MCF 10A (cell line): ENCODE results near the gene DAGLA. TPM values are rescaled to one million over a fixed set of nuclear protein-coding genes. Genes with fewer than 3 reads are reported as not detected.

ENCODE experiments used
- BruUV-seq: library from RNA; stranded (reverse); fragments of 400-500 nt; replicated peaks from 2 replicates; lab custom pipeline; 2021; lab: Mats Ljungman, UMichigan
- CTCF ChIA-PET: fragments of 300-600 bp; sonication (Branson Sonifier 250); formaldehyde crosslinking; extraction: SDS; loops from one replicate; lab custom pipeline; 2021; ENCODE audit warnings: antibody characterized with exemption, inconsistent platforms; lab: Yijun Ruan, JAX
- POLR2A ChIA-PET: fragments of 300-600, 350-650 bp; sonication (Branson Sonifier 250); formaldehyde crosslinking; extraction: SDS; loops from one replicate; lab custom pipeline; 2020; ENCODE audit warnings: antibody characterized with exemption, inconsistent platforms; lab: Yijun Ruan, JAX
- DNase-seq: peaks from one replicate; pipeline ENCODE4 v3.0.0-alpha.2; 2018; ENCODE audit not compliant: unreplicated experiment
- H3K27ac Mint-ChIP-seq: one replicate; pipeline ENCODE4 v1.8.0; 2022; ENCODE audit warnings: mild to moderate bottlenecking, low read depth, mixed read lengths; ENCODE audit not compliant: unreplicated experiment
- H3K27me3 Mint-ChIP-seq: one replicate; pipeline ENCODE4 v1.8.0; 2022; ENCODE audit warnings: mixed read lengths; ENCODE audit not compliant: insufficient read depth, unreplicated experiment
- H3K36me3 Mint-ChIP-seq: one replicate; pipeline ENCODE4 v1.8.0; 2022; ENCODE audit warnings: mild to moderate bottlenecking, moderate library complexity, mixed read lengths; ENCODE audit not compliant: insufficient read depth, unreplicated experiment
- H3K4me1 Mint-ChIP-seq: one replicate; pipeline ENCODE4 v1.8.0; 2022; ENCODE audit warnings: mixed read lengths; ENCODE audit not compliant: insufficient read depth, unreplicated experiment
- H3K4me3 Mint-ChIP-seq: one replicate; pipeline ENCODE4 v1.8.0; 2022; ENCODE audit warnings: mild to moderate bottlenecking, moderate library complexity, mixed read lengths; ENCODE audit not compliant: unreplicated experiment
- H3K9me3 Mint-ChIP-seq: one replicate; pipeline ENCODE4 v1.8.0; 2022; ENCODE audit warnings: mixed read lengths; ENCODE audit not compliant: unreplicated experiment
- CTCF ChIP-seq: fragments of 200-600 bp; IDR thresholded peaks from one replicate; pipeline ENCODE4 v1.8.0; 2022; ENCODE audit warnings: antibody characterized with exemption, mild to moderate bottlenecking; ENCODE audit not compliant: unreplicated experiment
- intact Hi-C: fragments of 100-400 bp; cut with micrococcal nuclease; formaldehyde crosslinking; loops from 2 replicates; pipeline ENCODE4 v1.14.1; 2022
- total RNA-seq: library from RNA; stranded (reverse); gene quantifications from 2 replicates; pipeline ENCODE4 v1.2.3, GENCODE V29; 2022

Gene DAGLA
- total RNA-seq, 1 experiment from 2014 or later, result 1.5 TPM

- Mint-ChIP-seq H3K4me3 (no peak overlapping the region), H3K36me3 (no peaks in the 10 kb centered on the region), H3K27ac (peak overlapping the region; percentile 31), H3K4me1 (peaks cover 36% of the 10 kb centered on the region), H3K9me3 (no peaks in the 10 kb centered on the region), H3K27me3 (no peaks in the 10 kb centered on the region)
- no peak for TF ChIP-seq CTCF
- BruUV-seq, result no TSS peak
- CTCF ChIA-PET, result interaction anchor here (0.6 to 2.1 kb wide), 5 partner anchors 8 to 353 kb away, joined by 3 to 16 read pairs (median 4); no protein-coding TSS in a partner anchor
- POLR2A ChIA-PET, result interaction anchor here (0.7 kb wide), 1 partner anchor 307 kb away, joined by 3 read pairs; no protein-coding TSS in a partner anchor
- intact Hi-C loops, result loop anchor here (1.0 kb wide), 1 partner anchor 20 kb away; no protein-coding TSS in a partner anchor
- no peak for DNase-seq
These were observed 14.9 kb downstream of the DAGLA start for GRCh38 chr11:61694946-61695706.

- Mint-ChIP-seq H3K4me3 (peak overlapping the region; percentile 55), H3K4me1 (peaks cover 44% of the 10 kb centered on the region), H3K27me3 (no peaks in the 10 kb centered on the region), H3K36me3 (no peaks in the 10 kb centered on the region), H3K27ac (peak overlapping the region; percentile 31), H3K9me3 (no peaks in the 10 kb centered on the region)
- TF ChIP-seq CTCF, result no peak
- intact Hi-C loops, result loop anchor here (1.0 kb wide), 1 partner anchor 37 kb away; no protein-coding TSS in a partner anchor
- peak; percentile 90 for DNase-seq
- BruUV-seq, result no TSS peak
- POLR2A ChIA-PET, result interaction anchor here (2.3 kb wide), 1 partner anchor 35 kb away, joined by 9 read pairs; no protein-coding TSS in a partner anchor
- CTCF ChIA-PET, result interaction anchor here (0.6 to 1.8 kb wide), 3 partner anchors 15 to 352 kb away, joined by 3 to 10 read pairs (median 4); partner anchors contain the start of gene DAGLA
These were observed 15.7 kb downstream of the DAGLA start for GRCh38 chr11:61695917-61696316.

GRCh38 chr11:61696602-61697001, 16.4 kb downstream of the DAGLA start:
- Mint-ChIP-seq H3K27ac (peak overlapping the region; percentile 31), H3K4me3 (peak overlapping the region; percentile 55)

More at GRCh38 chr11:61696602-61697001, 16.4 kb downstream of the DAGLA start:
- DNase-seq, result peak; percentile 57
- ChIA-PET CTCF (interaction anchor here (0.5 to 3.0 kb wide), 8 partner anchors 10 to 262 kb away, joined by 3 to 24 read pairs (median 3); partner anchors contain the start of gene DAGLA), POLR2A (interaction anchor here (1.7 to 2.3 kb wide), 3 partner anchors 13 to 37 kb away, joined by 7 to 9 read pairs (median 7); no protein-coding TSS in a partner anchor)
- peaks cover 44% of the 10 kb centered on the region for H3K4me1 Mint-ChIP-seq
- BruUV-seq, result no TSS peak
- H3K36me3 Mint-ChIP-seq, result no peaks in the 10 kb centered on the region
- no peaks in the 10 kb centered on the region for H3K9me3 Mint-ChIP-seq
- H3K27me3 Mint-ChIP-seq, result no peaks in the 10 kb centered on the region
- TF ChIP-seq CTCF, result no peak
- intact Hi-C loops, result loop anchor here (1.0 kb wide), 1 partner anchor 37 kb away; no protein-coding TSS in a partner anchor
